Fibroblast of skin of left quadriceps (primary cell): ENCODE results near the gene KRT78.
A peak's percentile ranks its signal among the peaks of the same experiment; 100 is the strongest.
"Not testable (repeated sequence)": the region's sequence is repeated elsewhere in the genome, so short reads cannot be mapped to it uniquely, and the experiment has no call there.

ENCODE experiments used
- DNase-seq, 2 experiments: peaks; one replicate each; pipeline ENCODE4 v3.0.0-alpha.2; 2013; ENCODE audit warnings: low read depth in 2 of 2

The KRT78 gene

DNA sequence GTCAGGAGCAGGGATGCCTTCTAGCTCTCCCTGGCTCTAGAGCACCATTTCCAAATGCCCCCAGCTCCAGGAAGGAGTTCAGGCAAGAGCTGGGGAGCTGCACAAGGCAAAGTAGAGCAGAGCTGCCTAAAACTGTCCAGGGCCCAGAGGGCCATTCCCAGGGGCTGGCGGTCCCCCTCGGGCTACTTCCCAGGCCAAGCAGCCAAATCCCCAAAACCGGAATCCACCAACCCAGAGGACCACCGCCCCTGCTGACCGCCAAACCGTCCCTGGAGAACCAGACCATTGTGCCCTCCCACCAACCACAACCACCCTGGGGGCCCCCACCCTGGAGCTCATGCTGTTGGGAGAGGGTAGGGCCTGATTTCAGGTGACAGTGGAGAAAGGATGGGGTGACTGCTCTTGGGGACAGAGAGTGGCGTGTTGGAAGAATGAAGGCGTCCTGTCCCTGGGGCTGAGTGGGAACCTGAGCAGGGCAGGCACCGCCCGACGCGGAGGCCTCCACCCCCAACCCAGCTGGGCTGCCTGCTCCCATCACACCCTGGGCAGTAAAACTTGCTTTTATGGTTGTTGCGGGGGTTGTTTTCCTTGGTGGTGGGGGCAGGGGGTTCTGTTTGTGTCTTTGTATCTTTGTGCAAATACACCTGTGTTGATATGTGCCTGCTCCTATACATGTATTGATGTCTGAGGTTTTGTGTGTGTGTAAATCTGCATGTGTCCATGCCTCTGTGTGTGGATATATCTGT lies 24.0 kb upstream of the KRT78 start:
- DNase-seq, result no peak

DNA sequence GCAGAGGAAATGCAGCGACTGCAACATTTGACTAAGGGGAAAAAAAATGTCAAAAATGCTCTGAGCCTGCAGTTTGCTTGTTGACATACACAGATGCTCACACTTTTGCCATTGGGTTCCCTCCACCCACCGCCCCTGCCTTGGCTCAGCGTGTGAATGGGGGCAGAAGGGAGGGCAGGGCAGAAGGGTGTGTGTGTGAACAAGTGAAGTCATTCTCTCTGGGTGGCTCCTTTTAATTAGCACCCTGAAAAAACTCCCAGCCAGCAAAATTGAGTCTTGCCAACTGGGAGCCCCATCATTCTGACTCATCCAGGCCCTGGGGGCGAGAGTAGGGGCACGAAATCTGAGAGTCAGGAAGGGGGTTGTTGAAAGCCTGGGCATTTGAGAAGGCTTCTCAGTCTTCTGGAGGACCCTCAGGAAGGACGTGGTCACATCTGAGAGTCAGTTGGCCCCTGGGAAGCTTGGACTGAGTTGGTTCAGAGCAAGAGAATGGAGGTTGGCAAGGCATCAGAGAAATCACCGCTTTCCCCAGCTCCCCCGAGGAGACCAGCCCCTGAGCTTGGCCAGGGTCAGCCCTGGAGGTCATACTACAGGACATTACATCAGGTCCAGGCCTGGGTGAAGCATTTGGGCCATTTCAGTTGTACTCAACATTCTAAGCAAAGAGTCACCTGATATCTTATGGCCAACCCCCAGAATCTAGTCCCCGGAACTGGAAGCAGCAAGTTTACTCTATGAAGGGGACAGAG lies 22.7 kb upstream of the KRT78 start:
- peak; percentile 61 for DNase-seq

DNA sequence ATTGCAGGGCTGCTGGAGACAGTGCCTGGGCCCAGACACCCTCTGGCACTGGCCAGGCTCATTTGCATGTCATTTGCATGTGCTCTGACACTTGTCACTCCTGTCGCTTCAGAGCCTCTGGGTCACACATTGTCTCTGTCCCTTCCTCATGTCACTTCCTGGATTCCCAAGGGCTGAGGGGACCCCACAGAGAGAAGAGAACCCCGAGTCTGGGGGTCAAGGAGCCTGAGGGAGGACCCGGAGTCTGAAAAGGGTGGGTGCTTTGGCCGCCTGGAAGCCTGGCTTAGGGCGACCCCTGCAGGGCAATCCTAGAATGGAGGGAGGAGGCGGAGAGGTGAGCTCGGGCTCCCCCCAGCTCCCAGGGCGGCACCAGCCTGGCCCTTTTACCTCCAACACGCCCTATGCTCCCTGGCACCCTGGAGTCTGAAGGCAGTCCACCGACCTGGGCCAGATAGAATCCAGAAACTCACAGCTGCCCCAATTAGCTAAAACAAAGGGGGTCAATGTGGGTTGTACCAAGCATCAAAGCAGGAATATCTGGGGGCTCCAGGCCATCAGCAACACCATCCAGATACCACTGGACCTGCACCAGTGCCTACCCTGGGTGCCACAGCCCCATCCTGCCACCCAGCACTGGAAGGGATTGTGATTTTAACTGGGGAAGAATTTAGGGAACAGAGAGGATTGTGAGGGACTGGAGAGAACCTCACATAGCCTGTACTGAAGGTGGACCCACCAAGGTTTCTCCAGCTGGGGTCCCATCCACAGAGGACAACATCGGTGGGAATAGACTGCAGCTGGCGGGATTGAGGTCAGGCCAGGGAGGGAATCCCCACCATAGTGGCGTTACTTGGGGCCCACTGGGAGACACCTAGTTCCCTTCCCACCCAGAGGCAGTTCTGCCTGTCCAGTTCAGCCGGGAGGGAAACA lies 21.8 kb upstream of the KRT78 start:
- DNase-seq, result no peak

DNA sequence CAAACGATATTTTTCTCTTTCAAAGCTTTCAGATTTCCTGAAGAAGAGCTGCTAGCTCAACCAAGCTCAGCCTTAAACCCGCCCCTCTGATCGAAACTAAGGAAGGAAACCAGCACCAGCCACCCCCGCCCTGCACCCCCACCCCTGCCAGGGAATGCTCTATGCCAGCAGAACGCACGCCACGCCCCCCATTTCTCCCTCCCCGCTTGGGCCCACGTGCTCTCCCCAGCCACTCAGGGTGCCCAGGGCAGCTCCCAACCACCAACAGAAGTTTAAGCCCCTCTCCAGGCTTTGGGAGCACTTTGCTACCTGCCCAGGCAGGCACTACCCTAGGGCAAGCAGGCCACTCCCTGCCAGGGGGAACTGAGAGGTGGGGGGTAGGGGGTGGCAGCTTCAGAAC lies 18.8 kb upstream of the KRT78 start:
- no peak for DNase-seq

DNA sequence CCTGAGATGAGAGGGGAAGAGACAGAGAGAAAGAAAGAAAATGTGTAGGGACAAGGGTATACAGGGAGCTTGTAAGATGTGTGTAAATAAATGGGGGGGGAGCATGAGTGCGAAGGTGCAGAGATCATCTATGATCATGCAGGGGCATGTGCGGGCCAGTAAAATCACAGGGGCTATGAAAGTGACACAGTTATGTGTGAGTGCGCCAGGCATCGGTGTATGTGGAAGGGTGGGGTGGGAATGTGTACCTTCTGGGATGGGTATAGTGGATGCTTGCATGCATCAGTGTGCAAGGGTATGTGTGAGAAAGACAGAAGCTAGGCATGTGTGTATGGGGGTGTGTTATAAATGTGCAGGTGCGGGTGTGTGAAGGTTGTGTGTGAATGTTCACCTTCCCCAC lies 18.4 kb upstream of the KRT78 start:
- DNase-seq, result no peak

DNA sequence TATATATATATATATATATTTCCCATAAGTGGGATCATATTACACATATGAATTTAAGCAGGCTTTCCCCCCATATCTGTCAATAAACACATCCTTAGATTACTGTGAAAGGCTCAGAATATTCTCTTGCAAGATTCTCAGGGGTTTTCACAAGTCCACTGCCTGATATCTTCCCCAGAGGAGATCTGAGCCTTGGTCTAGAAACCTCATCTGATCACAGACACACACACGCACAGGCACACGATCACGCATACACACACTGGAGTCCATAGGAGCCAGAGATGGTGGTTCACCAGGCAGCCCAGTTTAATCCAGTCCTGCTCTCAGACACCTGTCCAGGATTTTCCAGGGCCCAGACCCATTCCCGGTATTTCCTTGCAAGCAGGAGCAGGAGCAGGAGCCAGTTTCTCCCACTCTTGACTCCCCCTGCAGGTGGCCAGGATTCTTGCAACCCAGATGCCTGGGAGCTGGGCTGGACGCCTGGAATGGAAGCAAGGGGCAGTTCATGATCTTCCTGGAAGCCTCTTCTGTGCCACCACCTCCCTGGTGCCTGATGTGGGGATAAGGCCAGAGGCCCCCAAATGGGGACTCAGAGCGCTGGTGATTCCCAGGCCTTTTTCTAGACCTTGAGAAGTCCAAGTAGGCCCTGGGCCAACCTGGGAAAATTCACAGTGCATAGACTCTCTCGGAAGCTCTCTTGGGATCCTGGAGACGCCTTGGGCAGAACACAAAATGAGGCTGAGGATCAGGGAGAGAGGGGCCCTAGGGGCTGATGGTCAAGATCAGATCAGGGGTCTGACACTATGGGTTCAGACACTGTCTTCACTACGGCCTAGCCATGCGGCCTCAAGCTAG lies 16.5 kb upstream of the KRT78 start:
- no peak for DNase-seq

DNA sequence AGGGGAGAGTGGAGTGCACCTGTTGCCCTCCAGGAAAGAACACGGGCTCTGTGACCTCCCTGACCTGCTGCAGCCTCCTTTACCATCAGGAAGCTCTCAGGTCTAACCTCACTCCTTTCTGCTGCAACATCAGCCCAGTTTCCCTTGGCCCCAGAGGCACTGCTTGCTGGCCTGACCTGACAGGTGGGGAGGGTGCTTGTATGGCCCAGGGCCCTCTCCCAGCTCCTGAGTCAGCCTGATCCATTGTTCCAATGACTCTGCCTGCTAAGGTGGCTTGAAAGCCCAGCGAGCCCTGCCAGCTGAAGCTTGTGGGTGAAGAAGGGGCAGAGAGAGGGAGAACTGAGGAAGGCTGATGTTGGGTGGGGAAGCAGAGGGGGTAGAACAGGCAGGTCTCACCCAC lies 13.2 kb upstream of the KRT78 start:
- DNase-seq, result no peak

DNA sequence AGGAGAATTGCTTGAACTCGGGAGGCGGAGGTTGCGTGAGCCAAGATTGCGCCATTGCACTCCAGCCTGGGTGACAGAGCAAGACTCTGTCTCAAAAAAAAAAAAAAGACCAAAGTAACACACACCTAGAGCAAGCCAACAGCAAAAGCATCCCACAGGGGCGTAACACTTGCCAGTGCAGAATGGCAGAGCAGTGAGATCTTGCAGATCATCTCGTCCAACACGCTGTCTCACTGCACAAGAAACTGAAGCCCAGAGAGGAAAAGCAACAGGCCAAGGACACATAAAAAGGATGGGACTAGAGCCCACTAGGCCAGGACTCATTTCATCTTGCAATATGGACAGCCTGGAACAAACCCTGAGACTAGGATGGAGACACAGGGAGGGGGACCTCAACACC lies 12.7 kb upstream of the KRT78 start:
- no peak for DNase-seq

DNA sequence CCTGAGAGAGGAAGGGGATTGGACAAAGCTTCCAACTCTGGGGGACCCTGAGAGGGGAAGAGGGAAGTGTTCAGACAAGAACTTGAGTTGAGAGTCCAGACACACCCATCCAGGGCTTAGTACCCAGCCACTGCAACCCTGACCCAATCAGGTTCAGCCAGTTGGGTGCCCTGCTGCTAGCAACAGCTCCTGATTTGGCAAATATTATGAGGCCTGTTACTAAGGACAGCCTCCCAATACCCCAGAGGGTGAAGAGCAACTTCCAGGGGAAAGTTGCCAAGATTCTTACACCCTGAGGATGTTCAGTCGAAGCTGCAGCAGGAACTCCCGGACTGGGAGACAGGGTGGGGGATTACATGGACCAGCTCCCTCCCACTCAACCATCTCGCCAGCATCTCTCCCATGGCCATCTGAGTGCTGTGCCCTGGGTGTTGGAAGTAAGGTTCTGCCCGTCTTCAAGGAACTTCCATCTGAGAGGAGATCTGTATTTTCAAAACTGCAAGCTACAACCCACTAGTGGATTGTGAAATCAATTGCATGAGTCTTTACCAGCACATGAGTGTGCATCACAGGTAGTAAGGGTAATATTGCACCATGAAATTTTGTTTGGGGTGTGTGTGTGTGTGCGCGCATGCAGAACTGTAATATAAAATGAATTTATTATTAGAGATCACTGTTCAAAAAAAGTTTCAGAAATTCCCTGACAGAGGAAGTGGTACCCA lies 11.5 kb upstream of the KRT78 start:
- no peak for DNase-seq

DNA sequence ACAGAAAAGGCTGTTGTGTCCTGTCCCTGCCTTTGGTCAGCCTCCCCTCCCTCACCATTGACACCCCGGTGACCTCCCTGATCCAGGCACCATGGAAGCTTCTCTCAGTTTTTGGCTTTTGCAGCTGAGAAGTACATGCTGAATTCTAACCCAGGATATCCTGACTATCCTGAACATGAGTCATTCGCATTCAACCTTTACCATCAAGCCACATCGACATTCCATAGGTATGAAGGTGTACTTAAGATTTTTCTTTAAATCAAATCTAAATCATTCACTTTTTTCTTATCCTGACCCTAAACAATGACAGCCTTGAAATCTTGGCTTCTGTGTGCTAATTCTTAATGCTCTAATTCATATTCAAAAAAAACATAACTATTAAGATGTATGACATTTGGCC lies 8.7 kb upstream of the KRT78 start:
- no peak for DNase-seq

DNA sequence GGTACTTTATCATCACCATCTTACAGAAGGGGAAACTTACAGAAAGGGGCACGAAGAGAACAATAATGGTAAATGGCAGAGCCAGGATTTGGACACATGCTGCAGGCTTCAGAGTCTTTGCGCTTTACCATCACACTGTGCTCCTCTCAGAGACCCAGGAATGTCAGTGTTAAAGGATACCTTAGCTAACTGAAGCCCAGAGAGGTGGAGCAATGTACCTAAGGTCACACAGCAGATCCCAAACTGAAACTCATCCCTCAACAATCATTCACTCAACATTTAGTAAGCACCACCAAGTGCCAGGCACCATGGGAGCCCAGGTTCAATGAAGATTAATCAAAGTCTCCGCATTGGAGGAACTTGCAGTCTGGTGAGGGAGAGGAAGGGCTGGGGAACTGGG lies 8.0 kb upstream of the KRT78 start:
- DNase-seq, result no peak

DNA sequence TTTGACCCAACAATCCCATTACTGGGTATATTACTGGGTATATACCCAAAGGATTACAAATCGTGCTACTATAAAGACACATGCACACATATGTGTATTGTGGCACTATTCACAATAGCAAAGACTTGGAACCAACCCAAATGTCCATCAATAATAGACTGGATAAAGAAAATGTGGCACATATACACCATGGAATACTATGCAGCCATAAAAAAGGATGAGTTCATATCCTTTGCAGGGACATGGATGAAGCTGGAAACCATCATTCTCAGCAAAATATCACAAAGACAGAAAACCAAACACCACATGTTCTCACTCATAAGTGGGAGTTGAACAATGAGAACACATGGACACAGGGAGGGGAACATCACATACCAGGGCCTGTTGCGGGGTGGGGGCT lies 7.3 kb upstream of the KRT78 start:
- DNase-seq, result not testable (repeated sequence)

DNA sequence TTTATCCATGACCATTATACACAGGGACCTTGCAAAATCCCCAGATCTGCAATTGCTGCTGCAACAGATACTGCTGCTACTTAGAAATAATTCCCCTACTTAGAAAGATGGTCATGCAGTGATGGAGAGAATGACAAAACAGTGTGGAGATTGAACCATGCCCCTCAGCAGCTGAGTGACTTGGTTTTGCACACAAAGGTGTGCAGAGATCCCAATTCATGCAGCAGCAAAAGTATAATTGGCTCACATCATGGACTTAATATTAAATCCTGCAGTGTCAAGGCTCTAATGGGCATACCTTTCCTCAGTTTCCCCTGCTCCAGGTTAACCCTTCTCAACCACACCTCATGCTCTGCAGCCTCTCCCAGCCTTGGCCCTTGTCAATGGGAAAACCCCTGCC lies 3.0 kb upstream of the KRT78 start:
- no peak for DNase-seq

DNA sequence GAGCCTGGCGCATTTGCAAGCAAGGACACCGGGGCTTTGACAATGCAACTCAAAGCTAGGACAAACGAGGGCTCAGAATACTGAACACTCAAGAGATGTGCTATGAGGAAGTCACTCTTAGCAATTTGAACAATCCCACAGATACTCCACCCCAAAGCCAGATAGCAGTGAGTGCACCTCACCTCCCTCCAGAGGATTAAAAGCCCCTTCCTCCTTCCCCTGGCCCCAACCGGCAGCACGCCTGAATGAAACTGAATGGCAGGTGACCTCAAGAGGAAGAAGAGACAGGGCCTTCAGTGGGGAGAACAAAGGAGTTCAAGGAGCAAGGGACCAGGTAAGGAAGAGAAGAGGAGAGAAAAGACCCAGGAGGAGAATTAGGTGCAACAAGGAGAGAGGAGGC lies 1.9 kb upstream of the KRT78 start:
- DNase-seq, result no peak

DNA sequence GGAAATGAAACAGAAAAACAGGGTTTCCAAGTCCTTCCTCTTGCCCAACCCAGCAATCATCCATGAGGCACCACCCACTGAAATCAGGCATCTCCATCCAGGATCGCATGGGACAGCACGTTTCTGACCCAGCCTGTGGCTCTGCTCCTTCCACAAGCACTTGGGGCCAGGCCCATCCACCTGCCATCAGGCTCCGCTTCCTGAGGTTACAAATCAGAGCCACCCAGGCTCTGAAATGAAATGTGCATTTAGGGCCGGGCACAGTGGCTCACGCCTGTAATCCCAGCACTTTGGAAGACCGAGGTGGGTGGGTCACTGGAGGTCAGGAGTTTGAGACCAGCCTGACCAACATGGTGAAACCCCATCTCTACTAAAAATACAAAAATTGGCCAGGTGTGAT lies 717 bp upstream of the KRT78 start:
- DNase-seq, result no peak

DNA sequence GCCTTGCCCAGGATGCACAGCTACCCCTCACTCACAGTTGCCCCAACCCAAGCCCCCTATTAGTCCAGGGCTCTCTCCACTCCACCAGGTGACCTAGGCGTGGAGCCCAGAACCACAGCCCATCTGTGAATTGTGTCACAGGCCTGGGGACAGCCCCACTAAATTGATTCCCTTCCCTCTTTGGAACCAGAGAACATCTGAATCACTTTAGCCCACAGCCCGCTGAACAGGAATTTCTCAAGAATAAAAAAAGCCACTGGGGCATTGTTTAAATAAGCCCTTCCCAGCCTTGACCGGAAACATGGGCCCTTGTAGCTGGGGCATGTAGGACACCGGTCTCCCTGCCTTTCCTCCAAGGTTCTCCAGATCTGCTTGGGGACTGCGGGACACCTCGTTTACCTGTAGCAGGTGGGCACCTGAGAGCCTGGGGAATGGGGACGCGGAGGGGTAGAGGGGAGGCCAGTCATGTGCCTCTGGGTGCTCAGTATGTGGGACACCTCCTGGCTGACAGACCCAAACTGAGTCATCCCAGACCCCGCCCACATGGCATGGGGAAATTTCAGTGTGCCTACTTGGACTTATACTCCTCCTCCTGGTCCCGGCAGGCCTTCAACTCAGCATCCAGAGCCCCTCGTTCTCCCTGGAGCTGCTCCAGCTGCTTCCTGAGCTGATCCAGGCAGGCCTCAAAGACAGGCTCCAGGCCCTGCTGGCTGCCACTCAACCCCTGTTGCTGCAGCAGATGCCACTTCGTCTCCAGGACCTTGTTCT lies 1.3 kb downstream of the KRT78 start:
- DNase-seq, result no peak

DNA sequence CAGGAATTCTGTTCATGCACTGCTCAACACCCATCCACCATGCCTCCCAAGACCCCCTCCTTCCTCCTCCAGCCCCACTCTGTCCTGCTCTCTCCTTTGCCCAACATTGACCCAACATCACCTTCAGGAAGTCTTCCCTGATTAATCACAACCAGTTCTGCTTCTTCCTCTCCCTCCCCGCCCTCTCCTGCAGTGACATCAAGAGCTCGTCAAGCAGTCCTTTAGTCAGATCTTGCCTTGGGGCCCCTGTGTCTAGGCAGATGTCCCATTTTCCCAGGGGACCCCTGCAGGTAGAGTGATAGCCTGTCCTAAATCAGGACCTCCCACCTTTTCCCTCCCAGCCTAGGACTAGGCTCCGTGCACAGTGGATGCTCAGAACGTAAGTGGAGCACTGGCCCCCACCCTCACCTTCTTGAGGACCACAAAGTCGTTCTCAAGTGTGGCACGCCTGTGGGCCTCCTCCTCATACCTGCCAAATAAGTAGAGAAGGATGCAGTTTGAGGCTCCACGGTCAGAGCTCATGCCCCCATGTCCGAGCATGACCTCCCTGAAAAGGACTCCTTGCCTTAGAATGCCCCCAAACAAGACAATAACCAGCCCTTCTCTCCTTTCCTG lies 2.3 kb downstream of the KRT78 start:
- no peak for DNase-seq

DNA sequence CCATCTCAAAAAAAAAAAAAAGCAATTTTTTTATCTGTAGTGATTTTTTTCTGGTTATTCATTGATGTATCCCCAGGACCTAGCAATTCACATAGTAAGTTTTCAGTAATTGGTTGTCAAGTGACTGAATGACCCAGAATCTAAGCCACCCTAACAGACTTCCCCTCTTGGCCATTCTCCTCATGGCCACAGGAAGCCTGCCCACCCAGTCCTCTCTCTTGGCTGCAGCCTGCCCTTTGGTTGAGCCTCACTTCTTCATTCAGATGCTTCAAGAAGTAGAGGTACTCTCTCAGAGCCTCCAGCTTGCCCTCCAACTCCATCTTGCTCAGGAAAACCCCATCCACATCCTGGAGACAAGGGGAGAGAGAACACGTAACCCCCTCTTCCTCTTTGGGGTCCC lies 2.8 kb downstream of the KRT78 start:
- no peak for DNase-seq

DNA sequence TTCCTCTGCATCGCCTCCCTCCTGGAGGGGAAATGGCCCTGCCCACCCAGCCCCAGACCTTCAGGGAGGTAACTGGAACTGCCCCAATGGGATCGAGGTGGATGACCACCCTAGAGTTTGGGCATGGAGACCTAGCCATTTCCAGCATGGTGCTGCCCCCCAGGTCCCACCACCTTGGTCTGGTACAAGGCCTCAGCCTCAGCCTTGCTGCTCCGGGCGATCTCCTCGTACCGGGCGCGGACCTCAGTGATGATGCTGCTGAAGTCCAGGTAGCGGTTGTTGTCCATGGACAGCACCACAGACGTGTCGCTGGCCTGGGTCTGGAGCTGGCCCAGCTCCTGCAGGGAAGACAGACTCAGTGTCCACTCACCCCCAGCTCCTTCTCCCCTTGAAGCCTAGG lies 4.4 kb downstream of the KRT78 start:
- no peak for DNase-seq
